ENCODE measurements around the gene RBAK.
A peak's percentile ranks its signal among the peaks of the same experiment; 100 is the strongest.
"Not testable (repeated sequence)": the region's sequence is repeated elsewhere in the genome, so short reads cannot be mapped to it uniquely, and the experiment has no call there.

RBAK gene

DNA sequence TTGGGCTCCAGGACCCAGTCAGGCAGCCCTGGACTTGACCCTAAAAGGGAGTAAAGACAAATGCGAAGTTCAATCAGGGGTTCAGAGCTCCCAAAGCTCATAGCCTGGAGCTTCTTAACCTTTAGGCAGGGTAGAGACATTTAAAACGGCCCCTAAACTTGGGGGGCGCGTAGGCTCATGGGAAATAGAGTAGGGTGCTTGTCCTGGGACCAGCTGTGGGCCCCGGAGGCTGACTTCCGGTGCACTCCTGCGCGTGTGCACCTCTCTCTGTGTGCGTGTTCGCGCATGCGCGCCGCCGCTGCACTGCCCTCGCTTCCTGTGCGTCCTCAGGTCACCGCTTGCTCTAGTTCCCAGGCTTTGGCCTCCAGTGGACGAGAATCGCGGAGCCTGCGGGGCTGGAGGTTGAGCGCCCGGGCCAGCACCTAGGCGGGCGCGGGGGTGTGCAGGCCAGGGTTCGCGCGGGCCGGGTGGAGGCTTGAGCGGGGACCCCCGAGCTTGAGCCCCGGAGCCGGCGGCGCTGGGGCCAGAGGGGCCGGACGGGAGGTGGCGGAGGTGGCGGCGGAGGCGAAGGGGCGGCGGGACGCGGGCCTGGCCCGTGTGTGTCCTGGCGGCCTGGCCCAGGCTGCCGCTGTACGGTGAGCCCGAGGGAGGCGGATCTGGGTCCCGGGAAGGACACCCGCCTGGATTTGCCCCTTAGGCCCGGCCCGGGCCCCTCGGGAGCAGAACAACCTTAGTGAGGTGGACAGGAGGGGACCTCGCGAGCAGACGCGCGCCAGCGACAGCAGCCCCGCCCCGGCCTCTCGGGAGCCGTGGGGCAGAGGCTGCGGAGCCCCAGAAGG lies at the start of gene RBAK:
RBAK (plus strand) TSS at position 303 of the 839 bp plus-strand sequence. CDS start 2,217 bp downstream, outside the sequence.
- DNase-seq (ENCODE audit: low read depth), result peak; percentile 89

DNA sequence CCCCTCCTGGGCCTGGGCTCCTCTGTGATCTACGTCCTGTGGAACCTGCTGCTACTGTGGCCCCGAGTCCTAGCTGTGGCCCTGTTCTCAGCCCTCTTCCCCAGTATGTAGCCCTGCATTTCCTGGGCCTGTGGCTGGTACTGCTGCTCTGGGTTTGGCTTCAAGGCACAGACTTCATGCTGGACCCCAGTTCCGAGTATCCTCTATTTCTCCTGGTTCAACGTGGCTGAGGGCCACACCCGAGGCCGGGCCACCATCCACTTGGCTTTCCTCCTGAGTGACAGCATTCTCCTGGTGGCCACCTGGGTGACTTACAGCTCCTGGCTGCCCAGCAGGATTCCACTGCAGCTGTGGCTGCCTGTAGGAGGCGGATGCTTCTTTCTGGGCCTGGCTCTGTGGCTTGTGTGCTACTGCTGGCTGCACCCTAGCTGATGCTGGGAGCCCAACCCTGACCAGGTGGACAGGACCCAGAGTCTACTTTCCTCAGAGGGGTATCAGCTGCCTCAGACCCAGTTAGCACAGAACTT lies 48.9 kb upstream of the RBAK start:
- DNase-seq (ENCODE audit: low read depth), result no peak

DNA sequence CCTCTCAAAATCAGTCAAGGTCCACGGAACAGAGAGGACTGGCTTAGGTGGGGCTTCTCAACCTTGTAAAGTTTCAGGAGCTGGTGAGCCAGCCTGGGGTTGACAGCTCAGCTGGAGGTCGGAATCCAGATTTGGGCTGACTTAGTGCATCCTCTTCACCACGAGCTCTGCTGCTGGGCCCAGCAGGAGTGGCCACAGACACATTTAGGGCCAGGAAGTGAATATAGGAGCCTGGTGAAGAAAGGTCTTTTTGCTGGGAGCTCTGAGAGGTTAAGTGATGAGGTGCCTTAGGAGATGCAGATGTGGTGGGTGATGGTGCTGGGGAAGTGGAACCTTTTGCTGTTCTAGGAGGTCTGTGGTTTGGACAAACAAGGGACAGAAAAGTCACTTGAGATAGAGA lies 47.4 kb upstream of the RBAK start:
- DNase-seq (ENCODE audit: low read depth), result no peak

DNA sequence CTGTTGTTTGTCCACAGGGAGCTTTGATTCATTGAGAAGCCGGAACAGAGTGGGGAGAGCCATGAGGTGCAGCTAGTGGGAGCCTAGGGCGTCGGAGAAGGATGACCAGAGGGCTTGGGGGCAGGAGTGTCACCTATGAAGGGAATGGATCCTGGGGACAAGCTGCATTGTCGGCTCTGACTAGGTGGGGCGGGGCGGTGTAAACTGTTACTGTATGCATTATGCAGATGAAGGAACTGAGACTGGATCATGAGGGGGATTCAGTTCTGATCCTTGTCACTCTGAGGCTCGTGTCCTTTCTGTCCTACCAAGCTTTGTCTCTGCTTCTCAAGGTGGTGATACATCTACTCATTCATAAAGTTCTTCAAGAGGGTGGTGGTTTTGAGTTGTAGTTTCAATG lies 46.8 kb upstream of the RBAK start:
- no peak for DNase-seq (ENCODE audit: low read depth)

DNA sequence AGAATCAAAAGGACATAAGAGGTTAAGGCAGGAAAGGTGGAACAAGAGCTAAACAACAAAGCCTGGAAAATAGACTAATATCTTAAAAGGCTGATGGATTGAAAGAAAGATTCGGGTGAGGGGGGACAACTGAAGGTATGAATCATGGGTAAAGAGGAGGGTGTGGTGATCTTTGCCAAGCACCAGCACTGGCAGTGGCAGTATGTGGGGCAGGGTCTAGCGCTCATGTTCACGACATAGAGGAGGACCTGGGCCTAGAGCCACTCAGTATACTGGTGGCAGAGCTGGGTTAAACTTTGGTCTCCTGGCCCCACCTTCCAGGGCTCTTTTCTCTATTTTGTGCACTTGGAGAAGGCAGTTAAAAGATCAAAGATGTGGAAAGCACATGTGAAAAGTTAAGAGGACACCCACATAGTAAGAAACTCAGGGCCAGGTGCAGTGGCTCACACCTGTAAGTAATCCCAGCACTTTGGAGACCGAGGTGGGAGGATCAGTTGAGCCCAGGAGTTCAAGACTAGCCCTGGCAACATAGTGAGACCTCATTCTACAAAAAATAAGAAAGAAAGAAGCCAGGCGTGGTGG lies 46.2 kb upstream of the RBAK start:
- DNase-seq (ENCODE audit: low read depth), result no peak

DNA sequence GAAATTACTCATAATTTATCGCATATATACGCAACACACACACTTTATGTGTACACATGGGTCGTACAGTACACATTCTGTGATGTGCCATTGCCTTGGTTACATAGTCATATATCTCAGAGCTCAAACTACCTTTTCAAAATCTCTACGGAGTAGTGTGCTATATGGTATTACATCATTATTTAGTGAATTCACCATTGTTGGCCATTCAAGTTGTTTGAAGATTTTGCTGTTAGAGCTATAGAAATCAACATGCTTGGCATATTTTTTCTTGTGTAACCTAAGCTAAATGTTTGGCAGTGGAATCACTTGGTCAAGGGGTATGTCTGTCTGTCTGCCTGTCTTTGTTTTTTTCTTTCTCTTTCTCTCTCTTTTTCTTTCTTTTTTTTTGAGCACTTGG lies 44.7 kb upstream of the RBAK start:
- DNase-seq (ENCODE audit: low read depth), result no peak

DNA sequence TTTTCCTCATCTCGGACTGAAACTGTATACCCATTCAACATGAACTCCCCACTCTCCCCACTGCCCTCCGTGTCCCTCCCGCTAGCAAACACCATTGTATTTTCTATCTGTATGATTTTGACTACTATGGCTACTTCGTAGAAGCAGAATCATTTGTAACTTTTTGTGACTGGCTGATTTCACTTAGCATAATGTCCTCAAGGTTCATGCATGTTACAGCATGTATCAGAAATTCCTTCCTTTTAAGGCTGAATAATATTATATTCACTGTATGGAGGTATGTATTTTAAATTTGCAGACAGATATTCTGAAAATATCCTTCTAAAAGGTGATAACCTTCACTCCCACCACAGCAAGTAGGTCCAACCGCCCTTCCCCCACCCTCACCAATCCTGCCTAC lies 43.7 kb upstream of the RBAK start:
- DNase-seq (ENCODE audit: low read depth), result no peak

DNA sequence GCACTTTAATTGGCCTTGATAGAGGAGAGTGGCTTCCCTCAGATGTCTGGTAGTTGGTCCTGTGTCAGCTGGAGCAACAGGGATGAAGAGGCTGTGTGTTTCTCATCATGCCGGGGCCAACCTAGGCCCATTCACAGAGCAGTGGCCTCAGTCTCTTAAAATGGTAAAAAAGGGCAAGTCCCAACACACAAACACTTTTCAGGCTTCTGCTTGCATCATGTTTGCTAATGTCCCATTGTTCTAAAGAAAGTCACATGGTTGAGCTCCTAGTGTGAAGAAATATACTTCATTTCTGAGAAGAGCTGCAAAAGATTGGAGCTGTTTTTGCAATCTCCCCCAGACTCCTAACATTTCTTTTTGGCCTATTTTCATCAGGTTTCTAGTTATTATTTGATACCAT lies 40.6 kb upstream of the RBAK start:
- no peak for DNase-seq (ENCODE audit: low read depth)

DNA sequence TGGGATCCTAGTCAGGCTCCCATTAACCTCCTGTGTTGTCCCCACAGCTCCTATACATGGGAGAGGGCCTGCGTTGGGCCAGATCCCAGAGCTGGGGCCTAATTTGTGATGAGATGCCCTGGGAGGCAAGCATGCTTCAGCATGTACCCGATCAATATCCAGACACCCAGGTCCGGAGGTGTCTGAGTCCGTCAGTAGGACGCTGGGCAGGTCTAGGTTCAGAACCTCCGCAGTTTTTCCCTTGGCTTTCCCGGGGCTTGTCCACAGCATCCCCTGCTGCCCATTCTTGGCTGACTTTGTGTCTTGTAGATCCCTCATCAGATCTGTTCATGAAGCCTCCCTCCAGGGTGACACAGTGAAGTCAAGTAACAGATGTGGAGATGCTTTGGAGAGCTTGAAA lies 32.7 kb upstream of the RBAK start:
- DNase-seq (ENCODE audit: low read depth), result no peak

DNA sequence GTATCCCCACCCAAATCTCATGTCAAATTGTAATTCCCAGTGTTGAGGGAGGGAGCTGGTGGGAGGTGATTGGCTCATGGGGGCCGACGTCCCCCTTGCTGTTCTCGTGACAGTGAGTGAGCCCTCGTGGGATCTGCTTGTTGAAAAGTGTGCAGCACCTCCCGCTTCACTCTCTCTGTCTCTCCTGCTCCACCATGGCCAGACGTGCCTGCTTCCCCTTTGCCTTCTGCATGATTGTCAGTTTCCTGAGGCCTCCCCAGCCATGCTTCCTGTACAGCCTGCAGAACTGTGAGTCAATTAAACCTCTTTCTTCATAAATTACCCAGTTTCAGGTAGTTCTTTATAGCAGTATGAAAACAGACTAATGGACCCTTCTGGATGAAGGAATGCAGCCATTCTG lies 29.7 kb upstream of the RBAK start:
- not testable (repeated sequence) for DNase-seq (ENCODE audit: low read depth)

DNA sequence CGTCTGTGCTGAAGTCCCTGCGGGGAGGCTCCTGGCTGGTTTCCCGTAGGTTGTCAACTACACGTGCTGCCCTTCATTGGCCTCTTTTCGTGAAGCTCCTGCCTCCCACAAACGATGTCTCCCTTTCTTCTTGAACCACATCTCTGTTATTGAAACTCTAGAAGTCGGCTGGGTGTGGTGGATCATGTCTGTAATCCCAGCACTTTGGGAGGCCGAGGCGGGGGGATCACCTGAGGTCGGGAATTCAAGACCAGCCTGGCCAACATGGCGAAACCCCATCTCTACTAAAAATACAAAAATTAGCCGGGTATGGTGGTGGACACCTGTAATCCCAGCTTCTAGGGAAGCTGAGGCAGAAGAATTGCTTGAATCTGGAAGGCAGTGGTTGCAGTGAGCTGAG lies 28.0 kb upstream of the RBAK start:
- DNase-seq (ENCODE audit: low read depth), result not testable (repeated sequence)

DNA sequence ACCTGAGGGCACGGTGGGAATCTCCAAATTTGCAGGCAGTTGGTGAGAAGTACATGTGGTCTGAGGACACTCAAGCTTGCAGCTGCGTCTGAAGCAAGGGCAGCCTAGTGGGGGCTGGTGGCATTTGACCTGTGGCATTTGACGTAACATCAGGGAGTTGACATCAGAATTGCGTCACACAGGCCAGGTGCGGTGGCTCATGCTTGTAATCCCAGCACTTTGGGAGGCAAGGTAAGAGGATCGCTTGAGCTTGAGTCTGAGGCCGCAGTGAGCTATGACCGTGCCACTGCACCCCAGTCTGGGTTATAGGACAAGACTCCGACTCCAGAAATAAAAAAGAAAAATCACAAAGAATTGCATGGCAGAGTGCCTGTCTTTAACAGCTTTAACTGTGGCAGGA lies 25.6 kb upstream of the RBAK start:
- no peak for DNase-seq (ENCODE audit: low read depth)

DNA sequence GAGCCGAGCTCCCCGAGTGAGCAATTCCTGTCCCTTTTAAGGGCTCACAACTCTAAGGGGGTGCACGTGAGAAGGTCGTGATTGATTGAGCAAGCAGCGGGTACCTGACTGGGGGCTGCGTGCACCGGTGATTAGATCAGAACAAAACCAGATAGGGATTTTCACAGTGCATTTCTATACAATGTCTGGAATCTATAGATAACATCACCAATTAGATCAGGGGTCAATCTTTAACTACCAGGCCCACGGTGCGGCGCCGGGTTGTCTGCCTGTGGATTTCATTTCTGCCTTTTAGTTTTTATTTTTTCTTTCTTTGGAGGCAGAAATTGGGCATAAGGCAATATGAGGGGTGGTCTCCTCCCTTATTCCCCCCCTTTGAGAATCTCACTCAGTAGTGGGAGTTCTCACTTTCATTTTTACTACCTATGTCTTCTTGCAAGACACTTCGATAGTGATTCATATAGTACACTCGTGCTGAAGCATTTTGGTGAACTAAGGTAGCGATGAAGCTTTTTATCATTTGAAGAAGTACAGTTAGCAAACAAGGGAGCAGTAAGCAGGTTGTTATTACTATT lies 24.6 kb upstream of the RBAK start:
- not testable (repeated sequence) for DNase-seq (ENCODE audit: low read depth)

DNA sequence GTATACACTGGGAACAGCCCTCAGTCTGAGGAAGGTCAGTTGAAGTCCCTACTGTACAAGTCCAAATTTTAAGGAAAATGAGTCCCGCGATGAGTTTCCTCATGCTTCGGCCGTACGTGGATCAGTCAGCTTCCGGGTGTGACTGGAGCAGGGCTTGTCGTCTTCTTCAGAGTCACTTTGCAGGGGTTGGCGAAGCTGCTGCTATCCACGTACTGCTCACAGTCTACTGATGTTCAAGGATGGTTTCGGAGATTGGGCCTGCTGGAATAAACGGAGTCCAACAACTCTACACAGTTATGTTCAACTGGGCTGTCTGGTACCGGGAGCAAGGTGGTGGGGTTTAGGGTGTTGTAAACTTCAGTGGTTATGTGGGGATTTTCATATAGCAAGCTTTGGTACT lies 22.0 kb upstream of the RBAK start:
- not testable (repeated sequence) for DNase-seq (ENCODE audit: low read depth)

DNA sequence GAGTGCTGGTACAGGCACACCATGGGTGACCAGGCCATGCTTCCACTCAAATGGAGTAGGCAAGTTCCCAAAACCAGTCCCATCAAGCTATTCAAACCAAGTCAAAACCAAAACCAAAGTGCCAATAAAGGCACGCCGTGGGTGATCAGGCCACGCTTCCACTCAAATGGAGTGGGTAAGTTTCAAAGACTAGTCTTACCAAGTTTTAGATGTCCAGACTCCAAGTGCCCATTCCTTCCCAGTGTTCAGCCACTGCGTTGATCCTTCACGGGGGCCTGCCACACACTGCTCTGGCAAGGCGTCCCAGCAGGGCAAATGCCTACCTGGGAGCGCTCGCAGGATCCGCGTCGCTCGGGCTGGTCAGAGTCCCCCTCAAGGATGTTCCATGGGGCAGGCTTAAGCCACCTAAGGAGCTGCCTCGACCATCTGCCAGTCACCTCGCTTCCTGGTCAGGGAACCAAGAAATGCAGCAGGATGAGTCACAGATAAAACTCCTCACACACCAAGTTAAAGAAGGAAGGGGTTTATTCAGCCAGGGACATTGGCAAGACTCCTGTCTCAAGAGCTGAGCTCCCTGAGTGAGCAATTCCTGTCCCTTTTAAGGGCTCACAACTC lies 17.8 kb upstream of the RBAK start:
- not testable (repeated sequence) for DNase-seq (ENCODE audit: low read depth)

DNA sequence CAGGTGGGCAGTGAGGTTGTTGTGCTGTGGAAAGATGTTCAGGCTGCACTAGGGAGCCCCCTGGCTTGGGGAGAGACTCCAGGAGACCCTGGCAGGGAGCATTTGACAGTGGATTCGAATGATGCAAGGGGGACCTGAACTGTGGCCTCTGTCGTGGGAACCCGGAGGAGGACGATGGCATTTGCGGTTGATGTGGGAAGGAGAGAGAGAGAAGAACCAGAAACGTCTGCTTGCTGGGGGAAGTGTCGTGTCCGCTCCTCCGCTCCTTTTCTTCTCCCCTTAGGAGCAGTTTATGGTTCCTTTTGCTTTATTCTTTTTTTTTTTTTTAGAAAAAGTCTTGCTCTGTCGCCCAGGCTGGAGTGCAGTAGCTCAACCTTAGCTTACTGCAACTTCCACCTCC lies 12.5 kb upstream of the RBAK start:
- DNase-seq (ENCODE audit: low read depth), result not testable (repeated sequence)

DNA sequence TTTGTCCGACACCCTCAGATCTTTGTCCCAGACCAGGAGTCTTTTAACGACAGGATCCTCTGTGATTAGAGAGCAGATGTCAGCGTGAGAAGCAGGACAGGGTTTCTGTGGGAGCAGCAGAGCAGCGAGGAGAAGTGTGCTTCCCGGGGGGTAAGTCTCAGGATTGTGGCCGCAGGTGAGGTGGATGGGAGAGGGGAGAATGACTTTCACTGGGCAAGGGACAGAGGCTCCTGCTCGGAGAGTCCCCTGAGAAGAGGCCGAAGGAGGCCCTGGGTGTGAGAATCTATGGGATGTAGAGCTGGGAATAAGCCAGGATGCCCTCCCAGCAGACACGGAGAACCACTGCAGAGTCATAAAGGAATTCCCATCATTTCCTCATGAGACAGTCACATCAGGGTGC lies 10.4 kb upstream of the RBAK start:
- DNase-seq (ENCODE audit: low read depth), result no peak

DNA sequence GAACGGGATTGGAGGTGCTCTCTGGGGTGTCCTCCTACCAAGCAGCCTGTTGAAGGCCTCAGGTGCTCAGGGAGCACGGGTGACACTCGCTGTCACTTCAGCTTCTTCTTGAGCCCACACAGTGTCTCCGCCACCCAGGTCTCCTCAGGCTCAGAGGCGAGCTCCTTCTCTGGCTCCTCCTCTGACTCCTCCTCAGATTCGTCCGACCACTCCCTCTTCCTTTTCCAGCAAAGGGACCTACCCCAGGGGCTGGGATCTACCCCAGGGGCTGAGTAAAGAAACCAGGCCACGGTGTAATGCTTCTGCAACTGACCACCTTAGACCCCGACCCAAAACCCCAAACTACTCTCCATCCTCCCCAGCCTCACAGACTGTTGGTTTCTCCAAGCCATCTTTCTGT lies 9.2 kb upstream of the RBAK start:
- no peak for DNase-seq (ENCODE audit: low read depth)

DNA sequence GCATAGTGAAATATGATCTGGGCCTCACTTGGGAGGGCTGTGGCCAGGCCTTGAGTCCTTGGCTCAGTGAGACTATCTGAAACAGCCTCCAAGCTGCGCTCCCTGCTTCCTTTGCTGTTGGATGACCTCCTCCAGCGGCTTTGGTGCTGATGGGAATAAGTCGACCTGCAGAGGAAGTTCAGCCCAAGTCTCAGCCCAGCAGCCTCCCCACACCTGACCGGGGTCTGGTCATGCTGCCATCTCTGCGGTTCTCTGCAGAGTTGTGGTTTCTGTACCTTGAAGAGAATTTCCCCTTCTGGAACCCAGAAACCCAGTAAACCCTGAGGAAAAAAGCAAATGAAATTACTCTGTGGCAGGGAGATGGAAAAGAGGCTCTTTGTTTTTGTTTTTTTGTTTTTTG lies 4.6 kb upstream of the RBAK start:
- no peak for DNase-seq (ENCODE audit: low read depth)

DNA sequence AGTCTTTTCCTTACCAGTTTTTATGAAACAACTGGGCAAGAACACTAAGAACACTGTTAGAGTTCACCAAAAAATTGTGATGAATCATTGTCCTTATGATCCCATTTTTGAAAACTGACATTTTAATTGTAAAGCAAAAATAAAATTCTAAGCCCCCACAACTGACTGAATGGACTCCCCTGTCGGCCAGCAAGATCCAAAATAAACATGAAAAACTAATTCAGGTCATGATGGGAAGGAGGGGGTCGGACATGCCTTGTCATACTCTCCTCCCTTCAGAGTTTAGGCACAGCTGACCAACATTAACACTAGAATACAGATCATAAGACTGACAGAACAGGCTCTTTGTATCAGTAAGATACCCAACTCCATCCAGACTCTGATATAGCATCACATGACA lies 2.0 kb upstream of the RBAK start:
- no peak for DNase-seq (ENCODE audit: low read depth)

DNA sequence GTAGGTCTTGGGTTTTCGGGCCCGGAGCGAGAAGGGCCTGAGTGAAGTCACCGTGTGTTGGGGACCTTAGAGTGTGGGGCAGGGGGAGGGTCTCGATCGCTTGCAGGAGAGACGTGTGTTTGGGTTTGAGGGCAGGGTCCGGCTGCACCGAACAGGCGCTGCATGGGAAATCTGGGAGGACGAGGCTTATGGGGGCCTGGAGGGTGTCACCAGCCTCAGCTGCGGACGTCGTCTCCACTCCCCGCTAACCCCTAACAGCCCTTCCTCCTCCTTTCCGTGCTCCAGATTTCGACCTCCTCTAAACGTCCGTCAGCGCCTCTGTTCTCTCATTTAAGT lies 705 bp downstream of the RBAK start:
- not testable (repeated sequence) for DNase-seq (ENCODE audit: low read depth)

DNA sequence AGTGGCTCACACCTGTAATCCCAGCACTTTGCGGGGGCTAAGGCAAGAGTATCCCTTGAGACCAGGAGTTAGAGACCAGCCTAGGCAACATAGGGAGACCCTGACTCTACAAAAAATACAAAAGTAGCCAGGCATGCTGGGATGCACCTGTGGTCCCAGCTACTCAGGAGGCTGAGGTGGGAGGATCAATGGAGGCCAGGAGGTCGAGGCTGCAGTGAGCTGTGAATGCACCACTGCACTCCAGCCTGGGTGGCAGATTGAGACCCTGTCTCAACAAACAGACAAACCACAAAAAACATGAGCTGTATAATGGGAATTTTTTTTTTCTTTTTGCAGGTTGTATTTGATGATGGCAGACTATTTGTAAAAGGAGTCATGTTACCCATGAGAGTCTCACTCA lies 1.5 kb downstream of the RBAK start:
- DNase-seq (ENCODE audit: low read depth), result not testable (repeated sequence)

DNA sequence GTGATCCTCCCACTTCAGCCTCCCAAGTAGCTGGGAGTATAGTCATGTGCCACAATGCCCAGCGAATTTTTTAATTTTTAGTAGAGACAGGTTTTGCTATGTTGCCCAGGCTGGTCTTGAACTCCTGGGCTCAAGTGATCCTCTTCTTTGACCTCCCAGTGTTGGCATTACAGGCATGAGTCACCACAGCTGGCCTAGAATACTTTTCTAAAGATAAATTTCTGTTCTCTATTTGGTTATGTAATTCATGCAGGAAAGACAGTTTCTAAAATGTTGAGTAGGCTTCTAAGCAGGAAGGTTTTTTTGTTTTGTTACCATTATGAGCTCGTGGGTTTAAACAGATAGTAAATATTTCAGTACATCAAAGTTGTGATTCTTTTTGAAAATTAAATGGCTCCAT lies 5.0 kb downstream of the RBAK start:
- DNase-seq (ENCODE audit: low read depth), result no peak
